ENCODE results near the gene PKD1L1. TPM values are rescaled to one million over a fixed set of nuclear protein-coding genes. Genes with fewer than 3 reads are reported as not detected.

The PKD1L1 gene
- total RNA-seq, 4 donors from 2014 or later, result 0.44 to 8.4 (median 0.82) TPM

GRCh38 chr7:47844311-47844710, 104.0 kb downstream of the PKD1L1 start:
- Histone ChIP-seq H3K4me3 (no peak overlapping the region), H3K4me1 (no peaks in the 10 kb centered on the region), H3K9me3 (no peaks in the 10 kb centered on the region), H3K27me3 (no peaks in the 10 kb centered on the region), H3K27ac (no peak overlapping the region), H3K36me3 (no peaks in the 10 kb centered on the region)
- TF ChIP-seq EP300 (IDR thresholded peaks at IDR 0.05), result no peak
- TF ChIP-seq POLR2A (IDR thresholded peaks at IDR 0.05), result no peak
- TF ChIP-seq, protein P1, sequence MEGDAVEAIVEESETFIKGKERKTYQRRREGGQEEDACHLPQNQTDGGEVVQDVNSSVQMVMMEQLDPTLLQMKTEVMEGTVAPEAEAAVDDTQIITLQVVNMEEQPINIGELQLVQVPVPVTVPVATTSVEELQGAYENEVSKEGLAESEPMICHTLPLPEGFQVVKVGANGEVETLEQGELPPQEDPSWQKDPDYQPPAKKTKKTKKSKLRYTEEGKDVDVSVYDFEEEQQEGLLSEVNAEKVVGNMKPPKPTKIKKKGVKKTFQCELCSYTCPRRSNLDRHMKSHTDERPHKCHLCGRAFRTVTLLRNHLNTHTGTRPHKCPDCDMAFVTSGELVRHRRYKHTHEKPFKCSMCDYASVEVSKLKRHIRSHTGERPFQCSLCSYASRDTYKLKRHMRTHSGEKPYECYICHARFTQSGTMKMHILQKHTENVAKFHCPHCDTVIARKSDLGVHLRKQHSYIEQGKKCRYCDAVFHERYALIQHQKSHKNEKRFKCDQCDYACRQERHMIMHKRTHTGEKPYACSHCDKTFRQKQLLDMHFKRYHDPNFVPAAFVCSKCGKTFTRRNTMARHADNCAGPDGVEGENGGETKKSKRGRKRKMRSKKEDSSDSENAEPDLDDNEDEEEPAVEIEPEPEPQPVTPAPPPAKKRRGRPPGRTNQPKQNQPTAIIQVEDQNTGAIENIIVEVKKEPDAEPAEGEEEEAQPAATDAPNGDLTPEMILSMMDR (IDR thresholded peaks at IDR 0.05), result no peak
- no peak for DNase-seq (ENCODE audit: low spot score in 2 of 2)

- H3K4me3 ChIP-seq, result no peak overlapping the region
- no peaks in the 10 kb centered on the region for H3K4me1 ChIP-seq
- no peaks in the 10 kb centered on the region for H3K27me3 ChIP-seq
- no peak overlapping the region for H3K27ac ChIP-seq
- WGBS, 2 donors, result 90 to 97% methylated on average over 2 of the region's 2 CpGs
- H3K36me3 ChIP-seq, result no peaks in the 10 kb centered on the region
- no peak for DNase-seq (ENCODE audit: low spot score in 2 of 2)
- H3K9me3 ChIP-seq, result no peaks in the 10 kb centered on the region
- TF ChIP-seq POLR2A (IDR thresholded peaks at IDR 0.05), result no peak
- TF ChIP-seq, protein P1 (IDR thresholded peaks at IDR 0.05), result no peak
- TF ChIP-seq EP300 (IDR thresholded peaks at IDR 0.05), result no peak
Observed at GRCh38 chr7:47843291-47843690, 105.0 kb downstream of the PKD1L1 start.

- Histone ChIP-seq H3K27me3 (no peaks in the 10 kb centered on the region), H3K36me3 (no peaks in the 10 kb centered on the region), H3K4me3 (no peak overlapping the region), H3K27ac (no peak overlapping the region), H3K9me3 (no peaks in the 10 kb centered on the region), H3K4me1 (no peaks in the 10 kb centered on the region)
- DNase-seq (ENCODE audit: low spot score in 2 of 2), result no peak
- TF ChIP-seq EP300 (IDR thresholded peaks at IDR 0.05) (no peak), POLR2A (IDR thresholded peaks at IDR 0.05) (no peak)
- TF ChIP-seq, protein P1 (IDR thresholded peaks at IDR 0.05), result no peak
- WGBS, 2 donors, result 91 to 97% methylated on average over 16 of the region's 16 CpGs
Observed at GRCh38 chr7:47839381-47839780, 108.9 kb downstream of the PKD1L1 start.

DNA sequence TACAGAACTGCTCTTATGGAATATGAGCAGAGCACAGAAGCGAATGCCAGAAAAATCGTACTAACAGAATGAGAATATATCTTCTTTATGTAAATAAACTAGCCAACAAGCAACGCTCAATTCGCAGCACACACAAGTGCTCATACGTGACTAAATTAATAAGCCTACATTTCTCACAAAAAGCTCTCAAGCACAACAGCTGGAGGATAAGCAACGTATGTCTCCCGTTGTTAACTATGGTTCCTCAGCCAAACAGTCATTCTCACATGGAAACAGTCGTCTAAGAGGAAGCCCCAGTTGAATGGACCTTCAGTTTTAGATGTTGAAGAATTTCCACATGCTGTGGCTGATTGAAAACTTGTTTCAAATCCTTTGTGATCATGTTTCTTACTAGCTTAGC, 110.4 kb downstream of the PKD1L1 start:
- Histone ChIP-seq H3K4me3 (no peak overlapping the region), H3K36me3 (no peaks in the 10 kb centered on the region), H3K27ac (no peak overlapping the region), H3K27me3 (no peaks in the 10 kb centered on the region), H3K4me1 (no peaks in the 10 kb centered on the region), H3K9me3 (no peaks in the 10 kb centered on the region)
- WGBS, 2 donors, result 77 to 81% methylated on average over 8 of the region's 8 CpGs
- TF ChIP-seq EP300 (IDR thresholded peaks at IDR 0.05), result no peak
- no peak for TF ChIP-seq POLR2A (IDR thresholded peaks at IDR 0.05)
- TF ChIP-seq, protein P1 (IDR thresholded peaks at IDR 0.05), result no peak
- DNase-seq (ENCODE audit: low spot score in 2 of 2), result no peak

- 89 to 91% methylated on average over 19 of the region's 19 CpGs for WGBS, 2 donors
- TF ChIP-seq, protein P1 (IDR thresholded peaks at IDR 0.05), result no peak
- TF ChIP-seq EP300 (IDR thresholded peaks at IDR 0.05), result no peak
- no peak for TF ChIP-seq POLR2A (IDR thresholded peaks at IDR 0.05)
- no peaks in the 10 kb centered on the region for H3K4me1 ChIP-seq
Observed at GRCh38 chr7:47836503-47837202, 111.6 kb downstream of the PKD1L1 start.

More at GRCh38 chr7:47836503-47837202, 111.6 kb downstream of the PKD1L1 start:
- Histone ChIP-seq H3K36me3 (no peaks in the 10 kb centered on the region), H3K27me3 (no peaks in the 10 kb centered on the region), H3K9me3 (no peaks in the 10 kb centered on the region), H3K27ac (no peak overlapping the region), H3K4me3 (no peak overlapping the region)
- no peak for DNase-seq (ENCODE audit: low spot score in 2 of 2)
